ENCODE data around the gene LRRC59.
"Not testable (repeated sequence)": the region's sequence is repeated elsewhere in the genome, so short reads cannot be mapped to it uniquely, and the experiment has no call there.

The LRRC59 gene

GRCh38 chr17:50430821-50431618, 33.7 kb upstream of the LRRC59 start:
- H3K4me3 ChIP-seq (ENCODE audit: low read depth, low read length), result no peak overlapping the region
- no peak overlapping the region for H2AFZ ChIP-seq (ENCODE audit: low read length, unreplicated experiment)
- peaks cover 6% of the 10 kb centered on the region for H3K4me1 ChIP-seq (ENCODE audit: control insufficient read depth, insufficient read depth, low read length, unreplicated experiment)
- H3K36me3 ChIP-seq (ENCODE audit: insufficient read depth, low read length), result no peaks in the 10 kb centered on the region
- H3K79me2 ChIP-seq (ENCODE audit: control insufficient read depth, insufficient read depth, low read length, unreplicated experiment), result peaks cover 23% of the 10 kb centered on the region
- H3K27me3 ChIP-seq (ENCODE audit: insufficient read depth, low read length), result no peaks in the 10 kb centered on the region
- H3K27ac ChIP-seq (ENCODE audit: low read depth, low read length), result no peak overlapping the region

DNA sequence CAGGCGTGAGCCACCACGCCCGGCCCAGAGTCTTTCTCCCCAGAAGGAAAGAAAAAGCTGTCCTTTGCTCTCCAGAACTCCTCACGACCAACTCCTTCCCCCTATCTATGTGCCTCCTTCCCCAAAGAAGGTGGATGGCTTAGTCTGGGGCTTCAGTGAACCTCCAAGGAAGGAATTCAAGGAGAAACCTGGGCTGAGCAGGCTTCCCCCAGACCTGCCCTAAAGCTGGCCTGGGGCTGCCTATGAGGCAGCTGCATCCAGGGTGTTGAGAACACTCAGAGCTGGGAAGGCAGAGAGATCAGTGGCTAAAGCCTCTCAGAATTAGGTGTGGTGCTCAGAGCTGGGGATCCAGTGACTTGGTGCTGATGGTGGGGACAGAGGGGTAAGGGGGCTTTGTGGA, 32.5 kb upstream of the LRRC59 start:
- no peak overlapping the region for H2AFZ ChIP-seq (ENCODE audit: low read length, unreplicated experiment)
- peaks cover 16% of the 10 kb centered on the region for H3K4me1 ChIP-seq (ENCODE audit: control insufficient read depth, insufficient read depth, low read length, unreplicated experiment)
- no peak overlapping the region for H3K4me3 ChIP-seq (ENCODE audit: low read depth, low read length)
- no peaks in the 10 kb centered on the region for H3K27me3 ChIP-seq (ENCODE audit: insufficient read depth, low read length)
- no peak overlapping the region for H3K27ac ChIP-seq (ENCODE audit: low read depth, low read length)
- peaks cover 30% of the 10 kb centered on the region for H3K79me2 ChIP-seq (ENCODE audit: control insufficient read depth, insufficient read depth, low read length, unreplicated experiment)
- H3K36me3 ChIP-seq (ENCODE audit: insufficient read depth, low read length), result no peaks in the 10 kb centered on the region

GRCh38 chr17:50428831-50429424, 31.6 kb upstream of the LRRC59 start:
- peaks cover 24% of the 10 kb centered on the region for H3K4me1 ChIP-seq (ENCODE audit: control insufficient read depth, insufficient read depth, low read length, unreplicated experiment)
- H3K27ac ChIP-seq (ENCODE audit: low read depth, low read length), result no peak overlapping the region
- peaks cover 32% of the 10 kb centered on the region for H3K79me2 ChIP-seq (ENCODE audit: control insufficient read depth, insufficient read depth, low read length, unreplicated experiment)
- no peak overlapping the region for H3K4me3 ChIP-seq (ENCODE audit: low read depth, low read length)
- no peaks in the 10 kb centered on the region for H3K36me3 ChIP-seq (ENCODE audit: insufficient read depth, low read length)
- H3K27me3 ChIP-seq (ENCODE audit: insufficient read depth, low read length), result no peaks in the 10 kb centered on the region
- H2AFZ ChIP-seq (ENCODE audit: low read length, unreplicated experiment), result no peak overlapping the region

GRCh38 chr17:50428126-50428525, 30.8 kb upstream of the LRRC59 start:
- H3K27ac ChIP-seq (ENCODE audit: low read depth, low read length); H3K27me3 ChIP-seq (ENCODE audit: insufficient read depth, low read length); H3K4me3 ChIP-seq (ENCODE audit: low read depth, low read length); H3K36me3 ChIP-seq (ENCODE audit: insufficient read depth, low read length); H2AFZ ChIP-seq (ENCODE audit: low read length, unreplicated experiment): not testable (repeated sequence)
- Histone ChIP-seq H3K4me1 (ENCODE audit: control insufficient read depth, insufficient read depth, low read length, unreplicated experiment) (peaks cover 30% of the 10 kb centered on the region), H3K79me2 (ENCODE audit: control insufficient read depth, insufficient read depth, low read length, unreplicated experiment) (peaks cover 32% of the 10 kb centered on the region)

DNA sequence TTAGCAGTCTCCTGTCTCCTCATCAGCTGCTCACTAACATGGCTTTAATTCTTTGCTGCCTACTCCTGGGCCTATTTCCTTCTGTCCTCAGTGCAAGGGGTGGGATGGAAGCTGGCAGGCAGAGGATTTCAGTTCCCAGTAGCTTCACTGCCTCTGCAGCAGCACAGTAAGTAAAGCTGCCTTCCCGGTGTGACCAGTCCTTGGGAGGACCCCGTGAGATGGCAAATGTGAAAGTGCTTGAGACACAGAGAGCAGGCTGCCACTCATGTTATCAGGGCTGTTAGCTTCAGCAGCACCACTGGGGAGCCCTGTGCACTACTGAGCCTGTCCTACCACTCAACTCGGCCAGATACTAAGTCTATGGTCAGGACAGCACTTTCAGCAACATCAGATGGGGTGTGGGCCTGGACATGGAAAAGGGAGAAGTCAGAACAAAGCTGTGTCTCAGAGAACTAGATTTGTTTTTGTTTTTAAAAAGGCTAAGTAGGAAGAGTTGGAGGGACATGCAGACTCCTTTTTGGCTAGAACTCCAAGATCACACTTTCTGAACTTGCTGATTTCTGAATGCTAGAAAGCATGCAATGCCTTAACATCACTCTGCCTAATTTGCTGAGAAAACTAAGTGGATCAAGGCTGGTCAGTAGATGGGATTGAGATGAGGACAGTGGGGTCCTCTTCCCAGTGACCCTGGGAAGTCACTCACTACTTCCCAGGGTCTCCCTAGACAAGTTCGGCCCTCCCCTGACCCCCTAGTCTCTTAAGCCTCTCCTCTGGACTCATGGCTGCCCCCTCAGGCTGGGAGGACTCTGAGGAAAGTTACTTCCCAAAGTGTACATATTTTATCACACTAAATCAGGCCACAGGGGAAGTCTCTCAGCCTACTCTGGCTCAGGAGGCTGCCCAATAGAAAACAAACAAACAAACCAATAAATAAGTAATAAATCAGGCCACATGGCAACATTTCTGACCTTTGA, 29.8 kb upstream of the LRRC59 start:
- Histone ChIP-seq H3K27ac (ENCODE audit: low read depth, low read length) (peak overlapping the region; percentile 3; the same call in 1 of the 2 replicates), H3K36me3 (ENCODE audit: insufficient read depth, low read length) (no peaks in the 10 kb centered on the region), H3K27me3 (ENCODE audit: insufficient read depth, low read length) (no peaks in the 10 kb centered on the region), H3K79me2 (ENCODE audit: control insufficient read depth, insufficient read depth, low read length, unreplicated experiment) (peaks cover 32% of the 10 kb centered on the region), H3K4me1 (ENCODE audit: control insufficient read depth, insufficient read depth, low read length, unreplicated experiment) (peaks cover 30% of the 10 kb centered on the region), H3K4me3 (ENCODE audit: low read depth, low read length) (peak overlapping the region; percentile 92), H2AFZ (ENCODE audit: low read length, unreplicated experiment) (no peak overlapping the region)

- H2AFZ ChIP-seq (ENCODE audit: low read length, unreplicated experiment), result no peak overlapping the region
These were observed 29.1 kb upstream of the LRRC59 start for GRCh38 chr17:50426472-50426782.

GRCh38 chr17:50425682-50426471, 28.6 kb upstream of the LRRC59 start, which contains the start of gene ACSF2:
ACSF2 (plus strand) TSS chr17:50426218; CDS start chr17:50426262, 44 bp downstream.
- Histone ChIP-seq H3K36me3 (ENCODE audit: insufficient read depth, low read length) (no peaks in the 10 kb centered on the region), H3K4me1 (ENCODE audit: control insufficient read depth, insufficient read depth, low read length, unreplicated experiment) (peaks cover 33% of the 10 kb centered on the region), H3K4me3 (ENCODE audit: low read depth, low read length) (peak within 1 kb of the TSS; percentile 92), H3K79me2 (ENCODE audit: control insufficient read depth, insufficient read depth, low read length, unreplicated experiment) (peaks cover 30% of the 10 kb centered on the region), H2AFZ (ENCODE audit: low read length, unreplicated experiment) (peak within 1 kb of the TSS; percentile 86), H3K27ac (ENCODE audit: low read depth, low read length) (peak within 1 kb of the TSS; percentile 76), H3K27me3 (ENCODE audit: insufficient read depth, low read length) (no peaks in the 10 kb centered on the region)

More at GRCh38 chr17:50426472-50426782, 29.1 kb upstream of the LRRC59 start:
- peaks cover 32% of the 10 kb centered on the region for H3K79me2 ChIP-seq (ENCODE audit: control insufficient read depth, insufficient read depth, low read length, unreplicated experiment)
- H3K36me3 ChIP-seq (ENCODE audit: insufficient read depth, low read length), result no peaks in the 10 kb centered on the region
- H3K27me3 ChIP-seq (ENCODE audit: insufficient read depth, low read length), result no peaks in the 10 kb centered on the region
- H3K4me1 ChIP-seq (ENCODE audit: control insufficient read depth, insufficient read depth, low read length, unreplicated experiment), result peaks cover 30% of the 10 kb centered on the region
- 0 out of 2 replicates have a peak overlapping the region, but pooled peaks have one; percentile 3 for H3K27ac ChIP-seq (ENCODE audit: low read depth, low read length)
- peak overlapping the region; percentile 92 for H3K4me3 ChIP-seq (ENCODE audit: low read depth, low read length)

GRCh38 chr17:50424996-50425681, 27.8 kb upstream of the LRRC59 start:
- Histone ChIP-seq H3K4me3 (ENCODE audit: low read depth, low read length) (peak overlapping the region; percentile 92), H3K27me3 (ENCODE audit: insufficient read depth, low read length) (no peaks in the 10 kb centered on the region), H3K27ac (ENCODE audit: low read depth, low read length) (peak overlapping the region; percentile 76), H3K4me1 (ENCODE audit: control insufficient read depth, insufficient read depth, low read length, unreplicated experiment) (peaks cover 40% of the 10 kb centered on the region), H2AFZ (ENCODE audit: low read length, unreplicated experiment) (peak overlapping the region; percentile 86), H3K79me2 (ENCODE audit: control insufficient read depth, insufficient read depth, low read length, unreplicated experiment) (peaks cover 29% of the 10 kb centered on the region), H3K36me3 (ENCODE audit: insufficient read depth, low read length) (no peaks in the 10 kb centered on the region)

DNA sequence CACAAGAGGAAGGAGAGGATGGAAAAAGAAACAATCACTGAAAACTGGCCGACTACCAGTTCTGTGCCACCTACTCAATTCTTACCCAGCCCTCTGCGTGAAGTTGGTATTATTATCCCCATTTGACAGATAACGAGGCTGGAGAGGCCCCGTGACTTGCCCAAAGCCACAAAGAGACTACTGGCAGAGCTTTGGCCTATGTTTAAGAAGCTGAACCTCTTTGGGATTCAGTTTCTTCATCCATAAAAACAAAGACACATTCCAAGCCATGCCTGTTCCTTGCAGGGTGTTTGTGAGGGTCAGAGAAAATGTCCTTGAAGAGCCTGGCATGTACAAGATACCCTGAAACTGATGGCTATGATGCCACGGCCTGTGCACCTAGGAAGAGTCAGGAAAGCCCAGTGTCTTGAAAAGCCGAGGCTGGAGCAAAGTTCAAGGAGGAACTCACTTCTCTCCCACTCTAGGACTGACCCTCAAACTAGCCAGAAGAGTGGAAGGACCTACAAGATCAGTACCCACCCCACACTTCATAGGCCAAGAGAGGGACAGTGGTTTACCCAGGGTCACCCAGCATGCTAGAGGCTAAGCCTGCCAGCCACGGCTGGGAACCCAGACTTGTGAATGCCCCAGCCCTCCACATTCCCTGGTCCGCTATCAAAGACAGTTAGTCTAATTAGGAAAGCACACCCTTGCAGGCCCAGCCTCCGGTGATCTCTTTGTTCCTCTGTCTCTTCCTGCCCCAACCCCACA, 27.1 kb upstream of the LRRC59 start:
- H3K27ac ChIP-seq (ENCODE audit: low read depth, low read length), result peak overlapping the region; percentile 76
- H3K4me1 ChIP-seq (ENCODE audit: control insufficient read depth, insufficient read depth, low read length, unreplicated experiment), result peaks cover 40% of the 10 kb centered on the region
- no peak overlapping the region for H2AFZ ChIP-seq (ENCODE audit: low read length, unreplicated experiment)
- peaks cover 25% of the 10 kb centered on the region for H3K79me2 ChIP-seq (ENCODE audit: control insufficient read depth, insufficient read depth, low read length, unreplicated experiment)
- H3K36me3 ChIP-seq (ENCODE audit: insufficient read depth, low read length), result no peaks in the 10 kb centered on the region
- peak overlapping the region; percentile 92 for H3K4me3 ChIP-seq (ENCODE audit: low read depth, low read length)
- no peaks in the 10 kb centered on the region for H3K27me3 ChIP-seq (ENCODE audit: insufficient read depth, low read length)
